HG02571 (cell line): ENCODE results near the gene AQP10.
"Not testable (repeated sequence)": the region's sequence is repeated elsewhere in the genome, so short reads cannot be mapped to it uniquely, and the experiment has no call there.

Source experiments
- ATAC-seq: cut with Tn5 transposase; IDR thresholded peaks from one replicate; pipeline ENCODE4 v1.9.1; 2021; ENCODE audit warnings: mild to moderate bottlenecking, moderate library complexity; ENCODE audit not compliant: unreplicated experiment

Gene AQP10

DNA sequence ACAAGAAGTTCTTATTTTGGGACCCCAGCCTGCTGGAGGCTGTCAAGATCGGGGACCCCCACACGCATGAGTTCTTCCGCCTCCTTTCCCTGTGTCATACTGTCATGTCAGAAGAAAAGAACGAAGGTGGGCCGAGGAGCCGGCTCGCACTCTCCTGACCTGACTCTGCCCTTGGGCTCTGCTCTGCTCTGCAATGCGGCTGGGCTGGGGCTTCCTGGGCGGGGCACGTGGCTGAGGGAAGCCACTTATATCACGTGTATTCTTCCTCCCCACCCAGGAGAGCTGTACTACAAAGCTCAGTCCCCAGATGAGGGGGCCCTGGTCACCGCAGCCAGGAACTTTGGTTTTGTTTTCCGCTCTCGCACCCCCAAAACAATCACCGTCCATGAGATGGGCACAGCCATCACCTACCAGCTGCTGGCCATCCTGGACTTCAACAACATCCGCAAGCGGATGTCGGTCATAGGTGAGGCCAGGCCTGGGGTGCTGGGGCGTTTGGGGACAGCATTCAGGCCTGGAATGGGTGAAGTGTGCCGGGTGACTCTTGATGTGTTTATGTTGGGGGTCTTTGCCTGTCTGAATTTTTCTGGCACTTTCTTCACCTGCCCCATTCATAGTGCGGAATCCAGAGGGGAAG is 22.1 kb downstream of the AQP10 start:
- no peak for ATAC-seq

DNA sequence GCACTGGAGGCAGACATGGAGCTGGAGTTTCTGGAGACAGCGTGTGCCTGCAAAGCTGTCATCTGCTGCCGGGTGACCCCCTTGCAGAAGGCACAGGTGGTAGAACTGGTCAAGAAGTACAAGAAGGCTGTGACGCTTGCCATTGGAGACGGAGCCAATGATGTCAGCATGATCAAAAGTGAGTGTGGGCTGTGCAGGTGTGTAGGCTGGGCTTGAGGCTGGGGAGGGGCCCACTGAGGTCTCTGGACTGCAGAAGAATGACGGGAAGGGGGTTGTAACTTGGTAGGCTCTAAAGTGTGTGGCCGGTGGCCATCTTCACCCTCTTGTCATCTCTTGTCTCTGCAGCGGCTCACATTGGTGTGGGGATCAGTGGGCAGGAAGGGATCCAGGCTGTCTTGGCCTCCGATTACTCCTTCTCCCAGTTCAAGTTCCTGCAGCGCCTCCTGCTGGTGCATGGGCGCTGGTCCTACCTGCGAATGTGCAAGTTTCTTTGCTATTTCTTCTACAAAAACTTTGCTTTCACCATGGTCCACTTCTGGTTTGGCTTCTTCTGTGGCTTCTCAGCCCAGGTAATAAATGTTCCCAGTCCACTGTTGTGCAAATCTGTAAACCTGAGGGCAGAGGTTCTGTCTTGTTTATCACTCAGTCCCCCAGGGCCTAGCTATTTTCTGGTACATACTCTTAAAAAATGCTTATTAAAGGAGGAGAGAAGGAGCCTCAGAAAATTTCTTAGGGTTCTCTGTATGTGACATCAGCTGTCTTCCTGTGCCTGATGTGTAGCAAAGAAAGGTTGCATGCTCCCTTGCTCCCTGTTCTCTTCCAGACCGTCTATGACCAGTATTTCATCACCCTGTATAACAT is 24.3 kb downstream of the AQP10 start:
- ATAC-seq = no peak

DNA sequence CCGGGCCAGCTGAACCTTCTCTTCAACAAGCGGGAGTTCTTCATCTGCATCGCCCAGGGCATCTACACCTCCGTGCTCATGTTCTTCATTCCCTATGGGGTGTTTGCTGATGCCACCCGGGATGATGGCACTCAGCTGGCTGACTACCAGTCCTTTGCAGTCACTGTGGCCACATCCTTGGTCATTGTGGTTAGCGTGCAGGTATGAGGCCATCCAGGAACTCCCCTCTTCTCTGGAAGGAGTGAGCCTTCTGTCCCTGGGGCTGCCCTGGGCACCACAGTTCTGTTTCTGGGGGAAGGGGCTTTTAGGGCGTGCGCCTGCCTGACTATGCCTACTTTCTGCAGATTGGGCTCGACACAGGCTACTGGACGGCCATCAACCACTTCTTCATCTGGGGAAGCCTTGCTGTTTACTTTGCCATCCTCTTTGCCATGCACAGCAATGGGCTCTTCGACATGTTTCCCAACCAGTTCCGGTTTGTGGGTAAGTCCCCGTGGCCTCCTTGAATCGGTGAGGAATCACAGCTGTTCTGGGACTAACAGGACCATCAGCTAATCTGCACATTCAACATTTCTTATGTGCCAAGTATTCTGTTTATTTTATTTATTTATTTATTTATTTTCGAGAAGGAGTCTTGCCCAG is 25.5 kb downstream of the AQP10 start:
- ATAC-seq = no peak

DNA sequence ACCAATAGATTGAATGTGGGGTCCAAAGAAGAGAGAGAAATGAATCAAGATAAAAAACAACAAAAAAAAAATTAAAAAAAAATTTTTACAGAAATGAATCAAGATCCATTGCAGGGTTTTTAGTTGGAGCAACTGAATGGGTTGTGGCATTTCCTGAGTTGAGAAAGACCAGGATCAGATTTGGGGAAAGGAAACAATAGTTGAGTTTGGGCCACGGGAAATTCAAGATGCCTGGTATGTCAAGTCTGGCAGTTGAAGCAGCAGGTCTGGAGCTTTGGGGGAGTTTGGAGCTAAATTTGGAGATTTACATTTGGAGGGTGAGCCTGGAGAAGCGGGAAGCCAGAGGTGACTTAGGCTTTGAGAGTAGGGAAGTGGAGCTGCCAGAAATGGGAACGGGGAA is 27.1 kb downstream of the AQP10 start:
- ATAC-seq = no peak

DNA sequence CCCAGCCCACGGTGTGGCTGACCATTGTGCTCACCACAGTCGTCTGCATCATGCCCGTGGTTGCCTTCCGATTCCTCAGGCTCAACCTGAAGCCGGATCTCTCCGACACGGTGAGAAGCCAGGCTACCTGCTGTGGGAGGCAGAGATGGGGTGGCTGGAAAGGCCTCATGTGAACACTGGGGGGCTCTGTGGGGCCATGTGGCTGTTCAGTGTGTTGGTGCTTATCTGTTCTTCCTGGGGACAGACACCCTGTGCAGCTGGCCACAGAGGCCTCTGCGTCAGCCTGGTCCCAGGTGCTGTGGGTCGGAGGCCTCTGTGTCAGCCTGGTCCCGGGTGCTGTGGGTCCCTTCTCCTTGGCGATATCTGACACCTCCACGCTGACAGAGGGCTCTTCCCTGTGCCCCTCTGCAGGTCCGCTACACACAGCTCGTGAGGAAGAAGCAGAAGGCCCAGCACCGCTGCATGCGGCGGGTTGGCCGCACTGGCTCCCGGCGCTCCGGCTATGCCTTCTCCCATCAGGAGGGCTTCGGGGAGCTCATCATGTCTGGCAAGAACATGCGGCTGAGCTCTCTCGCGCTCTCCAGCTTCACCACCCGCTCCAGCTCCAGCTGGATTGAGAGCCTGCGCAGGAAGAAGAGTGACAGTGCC is 27.7 kb downstream of the AQP10 start:
- ATAC-seq = no peak

DNA sequence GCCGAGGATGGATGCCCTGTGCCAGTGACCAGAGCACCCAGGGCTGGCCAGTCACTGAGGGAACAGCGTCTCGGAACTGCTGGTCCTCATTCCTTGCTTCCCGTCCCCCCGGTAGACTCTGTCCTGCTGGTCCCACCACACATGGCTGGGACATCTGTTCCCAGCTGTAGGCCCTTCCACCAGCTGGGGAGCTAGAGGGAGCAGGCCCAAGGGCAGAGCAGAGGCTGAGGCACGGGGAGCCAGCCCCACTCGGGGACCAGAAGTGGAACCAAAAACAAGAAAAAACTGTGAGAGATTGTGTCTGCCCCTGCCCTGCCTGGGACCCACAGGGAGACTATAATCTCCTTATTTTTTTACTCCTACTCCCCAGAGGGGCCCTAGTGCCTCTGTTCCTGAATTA is 28.2 kb downstream of the AQP10 start:
- no peak for ATAC-seq

DNA sequence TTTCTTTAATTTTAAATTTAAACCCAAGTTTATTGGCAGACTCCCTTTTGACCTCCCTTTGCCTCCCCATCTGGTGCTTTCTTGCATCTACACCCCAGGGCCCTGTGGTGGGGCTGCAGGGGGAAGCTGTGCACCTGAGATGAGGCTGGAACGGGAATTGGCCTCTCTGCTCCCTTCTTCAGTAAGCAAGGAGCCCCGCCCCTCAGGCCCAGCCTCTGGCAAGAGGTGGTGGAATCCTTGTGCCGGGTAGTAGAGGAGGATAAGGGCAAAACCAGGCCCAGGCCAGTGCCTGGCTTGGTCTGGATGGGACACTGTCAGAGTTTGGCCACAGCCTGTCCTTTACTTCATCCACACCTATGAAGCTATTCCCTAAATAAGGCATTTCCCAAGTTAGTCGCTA is 29.5 kb downstream of the AQP10 start:
- no peak for ATAC-seq

DNA sequence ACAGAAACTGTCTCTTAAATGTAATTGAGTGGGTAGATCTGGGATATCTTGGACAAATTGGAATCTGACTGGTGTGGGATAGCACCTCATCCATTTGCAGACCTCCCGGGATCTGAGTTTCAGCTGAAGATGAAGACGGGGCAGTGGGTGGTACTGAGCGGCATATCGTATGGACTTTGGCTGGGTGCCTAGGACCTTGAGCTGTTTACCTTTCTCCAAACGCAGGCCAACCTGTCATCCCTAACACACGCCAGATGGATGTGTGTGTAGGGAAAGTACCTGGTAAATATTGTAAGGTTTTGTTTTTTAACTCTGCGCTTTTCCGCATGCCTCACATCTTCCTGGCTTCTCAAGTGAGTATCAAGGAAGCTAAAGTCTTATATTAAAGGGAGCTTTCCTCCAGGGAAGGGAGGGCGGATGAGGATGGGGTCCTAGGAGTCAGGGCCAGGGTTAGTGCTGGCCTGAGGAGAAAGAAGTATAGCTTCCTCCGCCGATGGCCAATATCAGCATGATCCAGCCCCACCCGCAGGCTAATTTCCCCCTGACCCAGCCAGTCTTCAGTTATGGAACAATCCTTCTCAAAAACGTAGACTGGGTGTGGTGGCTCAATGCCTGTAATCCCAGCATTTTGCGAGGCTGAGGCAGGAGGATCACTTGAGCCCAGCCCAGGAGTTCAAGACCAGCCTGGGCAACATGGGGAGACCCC is 30.6 kb downstream of the AQP10 start:
- ATAC-seq = no peak

DNA sequence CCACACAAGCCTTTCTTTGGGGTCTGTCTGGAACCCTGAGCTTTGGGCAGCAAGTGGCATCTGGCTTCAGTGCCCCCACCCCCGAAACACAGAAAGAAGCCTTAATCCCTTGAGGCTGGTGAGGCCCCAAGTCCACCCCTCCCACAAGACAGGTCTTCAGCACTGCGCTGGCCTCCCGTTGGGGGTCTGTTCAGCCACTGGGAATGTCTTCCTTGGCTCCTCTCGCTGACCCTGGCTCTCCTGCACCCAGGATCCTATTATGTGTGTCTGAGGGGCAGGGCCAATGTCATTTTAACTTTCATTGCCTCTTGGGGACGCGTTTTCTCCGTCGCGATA is 31.3 kb downstream of the AQP10 start:
- no peak for ATAC-seq

DNA sequence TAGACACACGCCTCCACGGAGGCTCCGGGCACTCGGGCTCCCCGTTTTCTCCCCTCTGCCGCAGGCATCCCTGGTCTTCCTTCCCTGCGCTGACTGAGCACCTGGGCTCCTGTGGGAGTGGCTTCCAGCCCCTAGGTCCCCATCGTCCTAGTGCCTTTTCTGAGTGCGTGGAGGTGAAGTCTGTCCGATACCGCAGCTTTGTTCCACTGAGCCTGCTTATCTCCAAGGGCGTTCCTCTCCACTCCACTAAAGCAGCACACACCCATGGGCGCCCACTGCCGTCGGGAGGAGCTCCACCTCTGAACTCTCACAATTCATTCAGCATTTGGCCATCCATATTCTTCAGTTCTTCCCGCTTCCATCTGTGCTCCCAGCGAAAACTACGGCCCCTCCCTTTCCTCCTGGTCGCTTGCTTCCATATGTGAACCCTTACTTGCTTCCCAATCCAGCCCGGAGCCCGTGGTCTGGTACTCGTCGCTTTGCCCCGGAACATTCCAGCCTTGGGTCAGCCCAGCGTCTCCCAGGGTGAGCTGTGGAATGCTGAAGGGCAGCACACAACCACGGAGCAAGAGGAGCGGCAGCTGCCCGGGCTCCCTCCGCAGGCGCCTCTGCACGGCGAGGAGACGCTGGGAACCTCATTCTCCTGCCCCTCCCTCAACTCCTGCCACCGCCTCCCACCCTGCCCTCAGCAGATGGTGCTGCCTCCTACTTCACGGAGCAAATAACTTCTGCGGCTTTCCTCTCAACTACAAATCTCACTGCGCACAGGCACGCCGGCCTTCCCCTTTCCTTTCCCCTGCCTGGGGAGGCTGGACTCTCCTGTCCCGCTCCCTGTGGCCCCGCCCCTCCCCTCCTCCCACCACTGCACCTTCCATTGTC is 31.9 kb downstream of the AQP10 start:
- no peak for ATAC-seq

DNA sequence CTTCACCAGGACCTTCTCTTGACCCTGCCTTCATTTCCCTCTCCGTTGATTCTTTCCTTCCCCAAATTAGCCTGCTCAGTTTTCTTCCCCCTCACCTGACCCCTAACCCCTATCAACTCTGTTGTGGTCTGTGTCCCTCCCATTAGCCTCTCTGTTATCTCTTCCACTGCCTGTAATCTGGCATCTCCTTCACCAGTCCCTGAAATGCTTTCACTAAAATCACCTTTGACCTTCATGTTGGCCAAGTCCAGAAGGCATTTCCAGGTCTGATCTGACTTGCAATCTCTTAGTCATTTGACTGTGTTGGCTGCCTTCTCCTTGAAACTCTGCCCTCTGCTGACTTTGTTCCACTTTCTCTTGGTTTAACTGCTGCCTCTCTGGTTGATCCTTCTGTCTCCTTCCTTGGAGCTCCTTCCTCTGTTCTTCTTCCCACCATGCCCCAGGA is 32.6 kb downstream of the AQP10 start:
- ATAC-seq = no peak

DNA sequence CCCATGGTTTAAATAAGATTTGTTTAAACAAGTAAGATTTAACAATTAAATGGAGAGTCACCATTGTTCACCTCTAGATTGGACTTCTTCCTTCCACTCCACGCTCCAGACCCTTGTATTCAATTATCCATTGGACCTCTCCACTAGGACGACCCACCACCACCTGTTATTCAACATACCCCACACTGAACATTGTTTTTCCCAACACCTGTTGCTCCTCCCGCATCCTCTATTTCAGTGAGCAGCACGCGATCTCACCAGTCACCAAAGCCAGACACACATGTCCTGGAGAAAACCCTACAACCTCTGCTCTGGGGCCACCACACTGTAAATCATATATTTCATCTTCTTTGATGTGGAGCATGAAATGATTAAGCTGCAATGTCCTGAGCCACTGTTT is 33.1 kb downstream of the AQP10 start:
- ATAC-seq = no peak

DNA sequence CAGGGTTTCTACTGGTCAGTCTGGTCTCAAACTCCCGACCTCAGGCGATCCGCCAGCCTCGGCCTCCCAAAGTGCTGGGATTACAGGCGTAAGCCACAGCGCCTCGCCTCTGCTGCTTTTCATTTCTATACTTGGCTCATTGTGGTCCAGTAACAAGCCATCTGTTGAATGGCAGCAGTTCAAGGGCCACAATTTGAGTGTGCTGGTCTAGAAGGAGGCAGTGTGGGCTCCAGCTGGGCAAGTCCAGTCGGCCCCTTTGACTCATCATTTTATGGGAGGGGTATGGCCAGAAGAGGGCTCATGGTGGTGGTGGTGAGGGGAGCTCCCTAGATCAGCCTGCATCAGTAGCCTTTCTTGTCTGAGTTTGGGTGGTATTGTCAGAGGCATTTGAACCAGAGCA is 37.6 kb downstream of the AQP10 start:
- ATAC-seq = no peak

DNA sequence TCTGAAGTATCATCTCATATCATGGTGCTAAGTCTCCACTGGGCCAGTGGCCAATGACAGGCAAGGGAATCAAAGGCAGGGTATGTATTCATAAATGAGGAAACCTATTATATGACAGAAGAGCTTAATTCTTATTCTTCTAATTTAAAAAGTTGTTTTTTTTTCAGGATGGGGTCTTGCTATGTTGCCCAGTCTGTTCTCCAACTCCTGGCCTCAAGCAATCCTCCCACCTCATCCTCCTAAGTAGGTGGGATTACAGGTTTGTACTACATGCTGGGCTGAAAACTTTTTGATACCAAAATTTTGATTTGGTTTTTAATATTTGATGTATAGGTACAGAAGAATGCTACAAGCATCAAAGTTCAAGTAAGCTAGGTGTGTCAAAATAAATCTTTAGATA is 39.4 kb downstream of the AQP10 start:
- ATAC-seq = no peak

DNA sequence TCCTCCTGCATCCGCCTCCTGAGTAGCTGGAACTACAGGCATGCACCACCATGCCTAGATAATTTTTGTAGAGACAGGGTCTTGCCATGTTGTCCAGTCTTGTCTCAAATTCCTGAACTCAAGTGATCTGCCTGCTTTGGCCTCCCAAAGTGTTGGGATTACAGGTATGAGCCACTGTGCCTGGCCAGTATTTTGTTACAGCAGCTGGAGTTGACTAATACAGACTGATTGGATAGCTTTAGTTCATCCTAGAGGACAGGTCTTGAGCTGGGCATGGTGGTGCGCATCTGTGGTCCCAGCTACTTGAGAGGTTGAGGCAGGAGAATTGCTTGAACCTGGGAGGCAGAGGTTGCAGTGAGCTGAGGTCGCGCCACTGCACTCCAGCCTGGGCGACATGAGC is 40.0 kb downstream of the AQP10 start:
- not testable (repeated sequence) for ATAC-seq

DNA sequence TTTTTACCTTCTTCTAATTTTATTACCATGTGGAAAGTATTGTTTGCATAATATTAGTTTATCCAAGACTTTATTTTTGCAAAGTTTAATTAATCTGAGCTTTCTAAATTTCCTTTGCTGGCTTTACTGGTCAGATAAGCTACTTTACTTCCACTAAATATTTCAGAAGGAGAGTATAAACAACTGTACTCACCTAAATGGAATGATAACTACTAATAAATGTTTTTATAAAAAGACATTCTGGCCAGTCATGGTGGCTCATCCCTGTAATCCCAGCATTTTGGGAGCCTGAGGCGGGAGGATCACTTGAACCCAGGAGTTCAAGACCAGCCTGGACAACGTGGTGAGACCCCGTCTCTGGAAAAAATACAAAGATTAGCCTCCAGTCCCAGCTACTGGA is 40.5 kb downstream of the AQP10 start:
- no peak for ATAC-seq

DNA sequence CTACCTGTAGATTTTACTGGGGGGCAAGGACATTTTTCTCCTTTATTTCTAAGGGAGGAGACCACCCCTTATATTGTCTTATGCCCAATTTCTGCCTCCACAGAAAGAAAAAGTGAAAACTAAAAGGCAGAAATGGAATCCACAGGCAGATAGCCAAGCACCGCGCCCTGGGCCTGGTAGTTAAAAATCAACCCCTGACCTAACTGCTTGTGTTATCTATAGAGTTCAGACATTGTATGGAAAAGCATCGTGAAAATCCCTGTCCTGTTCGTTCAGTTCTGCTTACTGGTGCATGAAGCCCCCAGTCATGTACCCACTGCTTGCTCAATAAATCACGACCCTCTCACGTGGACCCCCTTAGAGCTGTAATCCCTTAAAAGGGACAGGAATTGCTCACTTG is 50.5 kb downstream of the AQP10 start:
- ATAC-seq = no peak

DNA sequence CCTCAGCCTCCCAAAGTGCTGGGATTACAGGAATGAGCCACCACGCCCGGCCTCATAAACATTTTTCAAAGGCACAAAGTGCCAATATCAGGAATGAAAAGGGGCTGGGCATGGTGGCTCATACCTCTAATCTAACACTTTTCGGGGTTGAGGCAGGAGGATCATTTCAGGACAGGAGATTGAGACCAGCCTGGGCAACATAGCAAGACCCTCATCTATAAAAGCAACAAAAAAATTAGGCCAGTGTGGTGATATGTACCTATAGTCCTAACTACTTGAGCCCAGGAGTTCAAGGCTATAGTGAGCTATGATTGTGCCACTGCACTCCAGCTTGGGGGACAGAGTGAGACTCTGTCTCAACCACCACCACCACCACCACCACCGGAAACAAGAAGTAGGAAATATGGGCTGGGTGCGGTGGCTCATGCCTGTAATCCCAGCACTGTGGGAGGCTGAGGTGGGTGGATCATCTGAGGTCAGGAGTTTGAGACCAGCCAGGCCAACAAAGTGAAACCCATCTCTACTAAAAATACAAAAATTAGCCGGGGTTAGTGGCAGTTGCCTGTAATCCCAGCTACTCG is 53.0 kb downstream of the AQP10 start:
- ATAC-seq = not testable (repeated sequence)
